ENCODE data around the gene PTGES. TPM values are rescaled to one million over a fixed set of nuclear protein-coding genes. Genes with fewer than 3 reads are reported as not detected.
"Not testable (repeated sequence)": the region's sequence is repeated elsewhere in the genome, so short reads cannot be mapped to it uniquely, and the experiment has no call there.

Gene PTGES
- 8.7 TPM for total RNA-seq

GRCh38 chr9:129752900-129753729, at the start of gene PTGES:
Gene PTGES, minus strand, starts transcription at chr9:129753042. Its CDS starts 30 bp downstream, at chr9:129753012.
- H3K4me1 ChIP-seq (ENCODE audit: insufficient read depth, low read length), result peaks cover 26% of the 10 kb centered on the region
- no peak within 1 kb of the TSS for H3K4me3 ChIP-seq (ENCODE audit: low read length)
- H3K9me3 ChIP-seq (ENCODE audit: low read depth, low read length), result no peaks in the 10 kb centered on the region
- no peaks in the 10 kb centered on the region for H3K27me3 ChIP-seq (ENCODE audit: insufficient read depth, low read length)

- no peaks in the 10 kb centered on the region for H3K27me3 ChIP-seq (ENCODE audit: insufficient read depth, low read length)
- no peak overlapping the region for H3K4me3 ChIP-seq (ENCODE audit: low read length)
- no peaks in the 10 kb centered on the region for H3K9me3 ChIP-seq (ENCODE audit: low read depth, low read length)
- peaks cover 27% of the 10 kb centered on the region for H3K4me1 ChIP-seq (ENCODE audit: insufficient read depth, low read length)
These were observed 48.7 kb upstream of the PTGES start for GRCh38 chr9:129801504-129801903.

- Histone ChIP-seq H3K4me3 (ENCODE audit: low read length) (no peak overlapping the region), H3K4me1 (ENCODE audit: insufficient read depth, low read length) (peaks cover 5% of the 10 kb centered on the region), H3K27me3 (ENCODE audit: insufficient read depth, low read length) (no peaks in the 10 kb centered on the region), H3K9me3 (ENCODE audit: low read depth, low read length) (no peaks in the 10 kb centered on the region)
These were observed 46.1 kb upstream of the PTGES start for GRCh38 chr9:129798973-129799372.

DNA sequence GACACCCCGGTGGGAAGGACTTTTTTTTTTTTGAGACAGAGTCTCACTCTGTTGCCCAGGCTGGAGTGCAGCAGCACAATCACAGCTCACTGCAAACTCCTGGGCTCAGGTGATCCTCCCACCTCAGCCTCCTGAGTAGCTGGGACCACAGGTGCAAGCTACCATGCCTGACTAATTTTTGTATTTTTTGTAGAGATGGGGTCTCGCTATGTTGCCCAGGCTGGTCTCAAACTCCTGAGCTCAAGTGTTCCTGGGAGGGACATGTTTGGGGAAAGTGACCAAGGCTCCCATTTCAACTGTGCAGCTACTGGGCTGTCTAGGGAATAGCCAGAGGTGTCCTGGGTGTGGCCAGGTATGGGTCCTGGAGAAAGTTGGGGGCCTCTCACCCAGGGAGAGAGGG, 43.2 kb upstream of the PTGES start:
- not testable (repeated sequence) for H3K27me3 ChIP-seq (ENCODE audit: insufficient read depth, low read length); H3K4me3 ChIP-seq (ENCODE audit: low read length); H3K9me3 ChIP-seq (ENCODE audit: low read depth, low read length); H3K4me1 ChIP-seq (ENCODE audit: insufficient read depth, low read length)

- Histone ChIP-seq H3K4me3 (ENCODE audit: low read length) (no peak overlapping the region), H3K9me3 (ENCODE audit: low read depth, low read length) (no peaks in the 10 kb centered on the region), H3K27me3 (ENCODE audit: insufficient read depth, low read length) (no peaks in the 10 kb centered on the region), H3K4me1 (ENCODE audit: insufficient read depth, low read length) (no peaks in the 10 kb centered on the region)
These were observed 41.7 kb upstream of the PTGES start for GRCh38 chr9:129794549-129794948.

GRCh38 chr9:129786481-129786880, 33.6 kb upstream of the PTGES start:
- Histone ChIP-seq H3K9me3 (ENCODE audit: low read depth, low read length) (no peaks in the 10 kb centered on the region), H3K4me3 (ENCODE audit: low read length) (no peak overlapping the region), H3K4me1 (ENCODE audit: insufficient read depth, low read length) (peaks cover 5% of the 10 kb centered on the region), H3K27me3 (ENCODE audit: insufficient read depth, low read length) (no peaks in the 10 kb centered on the region)

- Histone ChIP-seq H3K9me3 (ENCODE audit: low read depth, low read length) (no peaks in the 10 kb centered on the region), H3K27me3 (ENCODE audit: insufficient read depth, low read length) (no peaks in the 10 kb centered on the region), H3K4me3 (ENCODE audit: low read length) (no peak overlapping the region), H3K4me1 (ENCODE audit: insufficient read depth, low read length) (peaks cover 5% of the 10 kb centered on the region)
These were observed 33.0 kb upstream of the PTGES start for GRCh38 chr9:129785866-129786265.

DNA sequence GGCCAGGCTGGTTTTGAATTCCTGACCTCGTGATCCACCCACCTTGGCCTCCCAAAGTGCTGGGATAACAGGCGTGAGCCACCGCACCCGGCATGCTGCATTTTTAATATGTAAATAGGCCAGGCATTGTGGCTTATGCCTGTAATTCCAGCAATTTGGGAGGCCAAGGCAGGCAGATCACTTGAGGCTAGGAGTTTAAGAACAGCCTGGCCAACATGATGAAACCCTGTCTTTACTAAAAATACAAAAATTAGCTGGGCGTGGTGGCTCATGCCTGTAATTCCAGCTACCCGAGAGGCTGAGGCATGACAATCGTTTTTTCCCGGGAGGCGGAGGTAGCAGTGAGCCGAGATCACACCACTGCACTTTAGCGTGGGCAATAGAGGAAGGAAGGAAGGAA, 32.1 kb upstream of the PTGES start:
- H3K4me3 ChIP-seq (ENCODE audit: low read length); H3K4me1 ChIP-seq (ENCODE audit: insufficient read depth, low read length); H3K9me3 ChIP-seq (ENCODE audit: low read depth, low read length): not testable (repeated sequence)

GRCh38 chr9:129783516-129784361, 30.9 kb upstream of the PTGES start:
- no peaks in the 10 kb centered on the region for H3K9me3 ChIP-seq (ENCODE audit: low read depth, low read length)
- H3K4me1 ChIP-seq (ENCODE audit: insufficient read depth, low read length), result peaks cover 16% of the 10 kb centered on the region
- H3K27me3 ChIP-seq (ENCODE audit: insufficient read depth, low read length), result no peaks in the 10 kb centered on the region
- H3K4me3 ChIP-seq (ENCODE audit: low read length), result no peak overlapping the region

More for the DNA sequence above, 32.1 kb upstream of the PTGES start:
- H3K27me3 ChIP-seq (ENCODE audit: insufficient read depth, low read length), result not testable (repeated sequence)

DNA sequence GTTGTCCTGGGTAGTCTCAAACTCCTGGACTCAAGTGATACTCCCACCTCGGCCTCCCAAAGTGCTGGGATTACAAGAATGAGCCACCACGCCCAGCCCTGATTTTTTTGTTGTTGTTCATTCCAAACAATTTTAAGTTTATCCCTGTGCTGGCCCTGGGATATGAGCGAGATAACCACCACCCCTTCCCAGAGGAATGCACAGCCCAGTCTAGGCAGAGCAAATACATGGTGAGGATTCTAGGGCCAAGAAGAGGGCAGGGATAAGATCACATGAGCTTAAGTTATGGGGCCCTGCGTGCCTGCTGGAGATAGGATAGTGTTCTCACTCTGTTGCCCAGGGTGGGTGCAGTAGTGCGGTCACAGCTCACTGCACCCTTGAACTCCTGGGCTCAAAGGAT, 29.1 kb upstream of the PTGES start:
- peaks cover 34% of the 10 kb centered on the region for H3K4me1 ChIP-seq (ENCODE audit: insufficient read depth, low read length)
- no peaks in the 10 kb centered on the region for H3K9me3 ChIP-seq (ENCODE audit: low read depth, low read length)
- no peaks in the 10 kb centered on the region for H3K27me3 ChIP-seq (ENCODE audit: insufficient read depth, low read length)
- H3K4me3 ChIP-seq (ENCODE audit: low read length), result no peak overlapping the region

DNA sequence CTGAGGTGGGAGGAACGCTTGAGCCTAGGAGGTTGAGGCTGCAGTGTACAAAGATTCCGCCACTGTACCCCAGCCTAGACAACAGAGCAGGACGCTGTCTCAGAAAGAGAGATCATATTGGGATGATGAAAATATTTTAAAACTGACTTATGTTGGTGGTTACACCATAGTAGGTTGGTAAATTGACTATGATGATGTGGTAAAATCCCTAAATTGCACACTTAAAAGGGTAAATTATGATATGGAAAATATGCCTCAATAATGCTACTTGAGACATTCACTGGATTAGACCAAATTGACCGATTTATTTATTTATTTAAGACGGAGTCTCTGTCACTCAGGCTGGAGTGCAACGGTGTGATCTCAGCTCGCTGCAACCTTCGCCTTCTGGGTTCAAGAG, 28.3 kb upstream of the PTGES start:
- Histone ChIP-seq H3K9me3 (ENCODE audit: low read depth, low read length) (no peaks in the 10 kb centered on the region), H3K4me3 (ENCODE audit: low read length) (no peak overlapping the region), H3K4me1 (ENCODE audit: insufficient read depth, low read length) (peaks cover 41% of the 10 kb centered on the region), H3K27me3 (ENCODE audit: insufficient read depth, low read length) (no peaks in the 10 kb centered on the region)

DNA sequence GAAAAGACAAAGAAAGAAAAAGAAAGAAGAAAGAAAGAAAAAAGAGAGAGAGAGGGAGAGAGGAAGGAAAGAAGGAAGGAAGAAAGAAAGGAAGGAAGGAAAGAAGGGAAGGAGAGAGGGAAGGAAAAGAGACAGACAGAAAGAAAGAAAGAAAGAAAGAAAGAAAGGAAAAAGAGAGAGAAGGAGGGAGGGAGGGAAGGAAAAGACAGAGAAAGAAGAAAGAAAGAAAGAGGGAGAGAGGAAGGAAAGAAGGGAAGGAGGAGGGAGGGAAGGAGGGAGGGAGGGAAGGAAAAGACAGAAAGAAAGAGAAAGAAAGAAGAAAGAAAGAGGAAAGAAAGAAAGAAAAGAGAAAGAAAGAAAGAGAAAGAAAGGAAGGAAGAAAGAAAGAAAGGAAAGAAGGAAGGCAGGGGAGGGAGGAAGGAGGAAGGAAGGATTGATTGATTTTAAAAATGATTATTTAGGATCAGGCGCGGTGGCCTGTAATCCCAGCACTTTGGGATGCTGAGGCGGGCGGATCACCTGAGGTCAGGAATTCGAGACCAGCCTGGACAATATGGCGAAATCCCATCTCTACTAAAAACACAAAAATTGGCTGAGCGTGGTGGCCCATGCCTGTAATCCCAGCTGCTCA, 26.8 kb upstream of the PTGES start:
- H3K4me1 ChIP-seq (ENCODE audit: insufficient read depth, low read length), result peaks cover 51% of the 10 kb centered on the region
- no peak overlapping the region for H3K4me3 ChIP-seq (ENCODE audit: low read length)
- no peaks in the 10 kb centered on the region for H3K9me3 ChIP-seq (ENCODE audit: low read depth, low read length)
- no peaks in the 10 kb centered on the region for H3K27me3 ChIP-seq (ENCODE audit: insufficient read depth, low read length)

GRCh38 chr9:129778469-129778868, 25.6 kb upstream of the PTGES start:
- H3K27me3 ChIP-seq (ENCODE audit: insufficient read depth, low read length), result no peaks in the 10 kb centered on the region
- H3K4me1 ChIP-seq (ENCODE audit: insufficient read depth, low read length), result peaks cover 58% of the 10 kb centered on the region

DNA sequence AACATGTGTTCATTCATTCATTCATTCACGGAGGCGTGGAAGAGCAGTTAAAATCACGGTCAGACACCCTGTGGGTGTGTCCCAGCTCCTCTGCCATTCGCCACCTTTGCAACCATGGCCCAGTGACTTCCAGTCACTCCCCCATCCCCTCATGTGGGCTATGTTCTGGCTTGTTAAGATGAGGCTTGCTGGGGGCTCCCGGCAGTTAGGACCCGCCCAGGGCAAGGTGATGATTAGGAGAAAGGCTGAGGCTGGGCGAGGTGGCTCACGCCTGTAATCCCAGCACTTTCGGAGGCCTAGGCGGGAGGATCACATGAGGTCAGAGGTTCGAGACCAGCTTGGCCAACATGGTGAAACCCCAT, 24.9 kb upstream of the PTGES start:
- no peaks in the 10 kb centered on the region for H3K9me3 ChIP-seq (ENCODE audit: low read depth, low read length)
- no peak overlapping the region for H3K4me3 ChIP-seq (ENCODE audit: low read length)
- H3K4me1 ChIP-seq (ENCODE audit: insufficient read depth, low read length), result peaks cover 64% of the 10 kb centered on the region
- H3K27me3 ChIP-seq (ENCODE audit: insufficient read depth, low read length), result no peaks in the 10 kb centered on the region

More at GRCh38 chr9:129778469-129778868, 25.6 kb upstream of the PTGES start:
- H3K4me3 ChIP-seq (ENCODE audit: low read length), result no peak overlapping the region
- no peaks in the 10 kb centered on the region for H3K9me3 ChIP-seq (ENCODE audit: low read depth, low read length)
